AG04450 (cell line): Measurements from ENCODE around the gene DST. TPM values are rescaled to one million over a fixed set of nuclear protein-coding genes. Genes with fewer than 3 reads are reported as not detected.
A peak's percentile ranks its signal among the peaks of the same experiment; 100 is the strongest.

Source experiments
- CTCF ChIA-PET: fragments of 300-600, 350-600 bp; formaldehyde crosslinking; extraction: SDS; loops from one replicate; lab custom pipeline; 2022; ENCODE audit warnings: antibody characterized with exemption, inconsistent platforms; lab: Charles Lee
- POLR2A ChIA-PET: fragments of 350-600 bp; formaldehyde crosslinking; extraction: SDS; loops from one replicate; lab custom pipeline; 2021; ENCODE audit warnings: antibody characterized with exemption, inconsistent platforms; lab: Yijun Ruan, JAX
- DNase-seq: peaks from one replicate; pipeline ENCODE4 v3.0.0-alpha.2; 2011; ENCODE audit warnings: low read depth, low spot score
- H3K27ac ChIP-seq: one replicate; pipeline ENCODE4 v1.5.1; 2012; ENCODE audit warnings: low read depth, low read length, control low read depth
- H3K27me3 ChIP-seq: one replicate; pipeline ENCODE4 v1.6.0; 2012; ENCODE audit warnings: low read length; ENCODE audit not compliant: control insufficient read depth, insufficient read depth
- H3K4me3 ChIP-seq: 2 replicates; pipeline ENCODE4 v1.5.1; 2011; ENCODE audit warnings: mild to moderate bottlenecking, low read depth, low read length, control low read depth
- H3K9me3 ChIP-seq: 2 replicates; pipeline ENCODE4 v1.5.1; 2012; ENCODE audit warnings: low read length; ENCODE audit not compliant: control insufficient read depth, insufficient read depth
- CTCF ChIP-seq: IDR thresholded peaks from 2 replicates; pipeline ENCODE4 v1.5.1; 2011; ENCODE audit warnings: low read depth, low read length, control low read depth, inconsistent platforms
- polyA plus RNA-seq: library from polyadenylated mRNA; depleted of rRNA; stranded (reverse); fragments of >200 nt; gene quantifications from 2 replicates; pipeline ENCODE4 v1.2.3, GENCODE V29; 2011

DST gene
- polyA plus RNA-seq, 1 experiment, result 163 TPM

GRCh38 chr6:56624728-56625069, 18.0 kb downstream of the DST start:
- no peak for TF ChIP-seq CTCF
- Histone ChIP-seq H3K27me3 (no peaks in the 10 kb centered on the region), H3K4me3 (no peak overlapping the region), H3K27ac (no peak overlapping the region), H3K9me3 (no peaks in the 10 kb centered on the region)
- ChIA-PET POLR2A (no interaction called here), CTCF (interaction anchor here (2.3 kb wide), 1 partner anchor 30 kb away, joined by 8 read pairs; no protein-coding TSS in a partner anchor)
- no peak for DNase-seq

- H3K4me3 ChIP-seq, result no peak overlapping the region
- ChIA-PET CTCF (interaction anchor here (1.1 to 2.8 kb wide), 2 partner anchors 11 to 13 kb away, joined by 3 to 11 read pairs; no protein-coding TSS in a partner anchor), POLR2A (no interaction called here)
- H3K27ac ChIP-seq, result no peak overlapping the region
- H3K9me3 ChIP-seq, result no peaks in the 10 kb centered on the region
- TF ChIP-seq CTCF, result no peak
- H3K27me3 ChIP-seq, result no peaks in the 10 kb centered on the region
- no peak for DNase-seq
Observed at GRCh38 chr6:56624046-56624727, 18.5 kb downstream of the DST start.

GRCh38 chr6:56620229-56620868, 22.3 kb downstream of the DST start:
- CTCF ChIA-PET, result interaction anchor here (0.6 to 1.4 kb wide), 3 partner anchors 17 to 190 kb away, joined by 3 to 6 read pairs (median 4); no protein-coding TSS in a partner anchor
- TF ChIP-seq CTCF, result no peak
- POLR2A ChIA-PET, result interaction anchor here (1.0 kb wide), 1 partner anchor 73 kb away, joined by 3 read pairs; no protein-coding TSS in a partner anchor

GRCh38 chr6:56618050-56618449, 24.6 kb downstream of the DST start:
- Histone ChIP-seq H3K9me3 (no peaks in the 10 kb centered on the region), H3K27me3 (no peaks in the 10 kb centered on the region), H3K27ac (no peak overlapping the region), H3K4me3 (no peak overlapping the region)
- peak; percentile 20; the same call in 1 of the 2 replicates for TF ChIP-seq CTCF
- POLR2A ChIA-PET, result no interaction called here
- CTCF ChIA-PET, result interaction anchor here (1.1 to 2.5 kb wide), 2 partner anchors 20 to 23 kb away, joined by 3 to 6 read pairs; no protein-coding TSS in a partner anchor
- DNase-seq, result no peak

More at GRCh38 chr6:56620229-56620868, 22.3 kb downstream of the DST start:
- H3K4me3 ChIP-seq, result no peak overlapping the region
- H3K27ac ChIP-seq, result no peak overlapping the region
- H3K27me3 ChIP-seq, result no peaks in the 10 kb centered on the region
- DNase-seq, result no peak
- H3K9me3 ChIP-seq, result no peaks in the 10 kb centered on the region

- no peak for DNase-seq
- no peaks in the 10 kb centered on the region for H3K9me3 ChIP-seq
- ChIA-PET POLR2A (no interaction called here), CTCF (interaction anchor here (1.0 to 2.5 kb wide), 3 partner anchors 22 to 303 kb away, joined by 3 to 6 read pairs (median 3); no protein-coding TSS in a partner anchor)
- no peak overlapping the region for H3K4me3 ChIP-seq
- TF ChIP-seq CTCF, result no peak
- H3K27me3 ChIP-seq, result no peaks in the 10 kb centered on the region
- no peak overlapping the region for H3K27ac ChIP-seq
Observed at GRCh38 chr6:56616967-56617366, 25.7 kb downstream of the DST start.
